ENCODE results near the gene ETNPPL.

ETNPPL gene

GRCh38 chr4:108694423-108694822 lies 68.4 kb downstream of the ETNPPL start:
- no peak for DNase-seq

DNA sequence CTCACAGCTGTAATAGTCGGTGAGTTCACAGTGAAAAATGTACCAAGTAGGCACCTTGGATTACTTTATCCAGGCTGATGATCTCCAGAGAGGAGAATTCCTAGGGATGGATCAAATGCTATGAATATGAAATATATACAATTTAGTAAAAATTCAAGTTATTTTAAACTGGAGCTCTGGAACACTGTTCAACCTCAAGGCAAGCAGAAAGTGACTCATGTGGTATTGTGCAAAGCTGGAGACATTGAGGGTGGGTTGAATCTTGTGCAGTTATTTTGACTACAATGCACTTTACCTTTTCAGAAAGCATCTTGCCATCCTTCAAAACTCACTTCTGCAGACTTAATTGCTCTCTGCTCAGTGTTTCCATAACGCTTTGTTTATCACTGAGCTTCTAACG lies 69.0 kb downstream of the ETNPPL start:
- DNase-seq: no peak

- DNase-seq: no peak
Observed at GRCh38 chr4:108693211-108693610, 69.6 kb downstream of the ETNPPL start.
